Keratinocyte (primary cell): Measurements from ENCODE around the gene MDFI. TPM values are rescaled to one million over a fixed set of nuclear protein-coding genes. Genes with fewer than 3 reads are reported as not detected.

Experiments
- DNase-seq: peaks from one replicate; pipeline ENCODE4 v3.0.0-alpha.2; 2011; ENCODE audit warnings: low read depth, missing footprints, low spot score
- FAIRE-seq: peaks from 2 replicates; lab custom pipeline; 2011; peaks lifted over from hg19 to GRCh38; lab: Jason Lieb, UNC
- H2AFZ ChIP-seq: 2 replicates; pipeline ENCODE4 v1.6.0; 2012; ENCODE audit warnings: low read length, control low read depth, inconsistent platforms; ENCODE audit not compliant: control insufficient read depth
- H3K27ac ChIP-seq: 2 replicates; pipeline ENCODE4 v1.5.1; 2011; ENCODE audit warnings: low read length; ENCODE audit not compliant: control insufficient read depth, insufficient read depth
- H3K27me3 ChIP-seq: 3 replicates; pipeline ENCODE4 v1.6.0; 2011; ENCODE audit warnings: low read length; ENCODE audit not compliant: control insufficient read depth, insufficient read depth; ENCODE audit errors: extremely low read depth
- H3K36me3 ChIP-seq, 2 experiments: 2 replicates in 1 of 2; 3 replicates in 1 of 2; pipeline ENCODE4 v1.5.1; 2011; ENCODE audit warnings: low read length in 2 of 2, mild to moderate bottlenecking in 1 of 2; ENCODE audit not compliant: control insufficient read depth in 2 of 2, insufficient read depth in 2 of 2; ENCODE audit errors: extremely low read depth in 1 of 2
- H3K4me1 ChIP-seq: 3 replicates; pipeline ENCODE4 v1.5.1; 2011; ENCODE audit warnings: low read length; ENCODE audit not compliant: control insufficient read depth, insufficient read depth; ENCODE audit errors: extremely low read depth
- H3K4me2 ChIP-seq: 3 replicates; pipeline ENCODE4 v1.6.0; 2011; ENCODE audit warnings: low read depth, low read length; ENCODE audit not compliant: control insufficient read depth, insufficient read depth; ENCODE audit errors: extremely low read depth
- H3K4me3 ChIP-seq, 3 experiments: fragments of 200-600 bp in 1 of 3; sonication (generic) in 1 of 3; 2 replicates in 2 of 3; 3 replicates in 1 of 3; pipeline ENCODE4 v1.5.1; 2011 to 2016; ENCODE audit warnings: low read length in 3 of 3, mild to moderate bottlenecking in 3 of 3, control low read depth in 2 of 3, inconsistent platforms in 1 of 3, low read depth in 1 of 3, mixed read lengths in 1 of 3, mixed run types in 1 of 3, moderate library complexity in 1 of 3; ENCODE audit not compliant: control insufficient read depth in 2 of 3, insufficient read depth in 2 of 3; ENCODE audit errors: extremely low read depth in 1 of 3
- H3K79me2 ChIP-seq: 2 replicates; pipeline ENCODE4 v1.6.0; 2012; ENCODE audit warnings: low read length; ENCODE audit not compliant: control insufficient read depth, insufficient read depth
- H3K9ac ChIP-seq: 3 replicates; pipeline ENCODE4 v1.6.0; 2011; ENCODE audit warnings: low read length; ENCODE audit not compliant: control insufficient read depth, insufficient read depth; ENCODE audit errors: extremely low read depth
- H3K9me1 ChIP-seq: 3 replicates; pipeline ENCODE4 v1.6.0; 2011; ENCODE audit warnings: low read length; ENCODE audit not compliant: control insufficient read depth, insufficient read depth; ENCODE audit errors: extremely low read depth
- H3K9me3 ChIP-seq: 2 replicates; pipeline ENCODE4 v1.5.1; 2012; ENCODE audit warnings: low read depth, low read length; ENCODE audit not compliant: control insufficient read depth
- H4K20me1 ChIP-seq: 3 replicates; pipeline ENCODE4 v1.6.0; 2011; ENCODE audit warnings: low read length; ENCODE audit not compliant: control insufficient read depth, insufficient read depth; ENCODE audit errors: extremely low read depth
- EZH2 ChIP-seq: IDR thresholded peaks from one replicate; pipeline ENCODE4 v1.6.1; 2012; ENCODE audit warnings: inconsistent platforms, mild to moderate bottlenecking, low read length, moderate library complexity
- dilution Hi-C: fragments of 300-500 bp; cut with MboI; formaldehyde crosslinking; loops from one replicate; pipeline ENCODE4 v1.7.0; 2020; ENCODE audit warnings: low sequenced_read_pairs; ENCODE audit not compliant: extremely low pct_ligation_motif_present
- polyA plus RNA-seq, 5 experiments: library from polyadenylated mRNA; depleted of rRNA in 3 of 5; stranded (reverse) in 3 of 5; stranded (forward) in 1 of 5; unstranded in 1 of 5; fragments of >200 nt; gene quantifications; 1 replicate in 1 of 5; 2 replicates in 3 of 5; 3 replicates in 1 of 5; pipeline versions ENCODE4 v1.2.1 to v1.2.3, GENCODE V29; 2011 to 2012; ENCODE audit warnings: missing spikeins in 2 of 5, low read depth in 1 of 5, low replicate concordance in 1 of 5
- TF ChIP-seq, protein P1 (sequence below), 3 experiments: IDR thresholded peaks in 1 of 3; conservative IDR thresholded peaks in 1 of 3; optimal IDR thresholded peaks in 1 of 3; 2 replicates in 2 of 3; 3 replicates in 1 of 3; pipeline versions ENCODE3 to v1.5.1; 2011; ENCODE audit warnings: low read length in 3 of 3, mild to moderate bottlenecking in 3 of 3, moderate library complexity in 2 of 3, control low read depth in 1 of 3, inconsistent platforms in 1 of 3; ENCODE audit not compliant: insufficient read depth in 2 of 3; ENCODE audit errors: extremely low read depth in 1 of 3

Gene MDFI
- polyA plus RNA-seq, 1 donor (not counting 4 experiments of a cell fraction or from before 2014, with no cell fraction given) = 60.1 TPM

DNA sequence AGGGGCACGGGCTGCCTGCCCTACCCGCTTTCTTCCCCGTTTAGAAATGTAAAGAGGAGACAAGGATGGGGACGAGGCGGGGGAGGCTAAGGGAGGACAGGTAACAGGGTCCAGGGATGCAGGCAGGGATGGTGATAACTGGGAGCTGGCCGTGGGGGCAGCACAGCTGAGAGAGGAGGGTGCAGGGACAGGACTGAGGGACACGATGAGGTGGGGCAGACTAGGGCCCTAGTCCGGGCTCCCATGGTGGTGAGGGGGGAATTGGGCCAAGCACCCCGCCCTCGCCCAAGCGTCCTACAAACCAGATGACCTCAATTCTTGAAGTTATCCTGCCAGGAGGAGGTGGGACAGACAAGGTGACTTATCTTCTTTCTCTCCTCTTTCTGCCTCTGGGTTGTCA is 44.4 kb upstream of the MDFI start:
- H3K4me3 ChIP-seq = no peak overlapping the region
- TF ChIP-seq, protein P1, sequence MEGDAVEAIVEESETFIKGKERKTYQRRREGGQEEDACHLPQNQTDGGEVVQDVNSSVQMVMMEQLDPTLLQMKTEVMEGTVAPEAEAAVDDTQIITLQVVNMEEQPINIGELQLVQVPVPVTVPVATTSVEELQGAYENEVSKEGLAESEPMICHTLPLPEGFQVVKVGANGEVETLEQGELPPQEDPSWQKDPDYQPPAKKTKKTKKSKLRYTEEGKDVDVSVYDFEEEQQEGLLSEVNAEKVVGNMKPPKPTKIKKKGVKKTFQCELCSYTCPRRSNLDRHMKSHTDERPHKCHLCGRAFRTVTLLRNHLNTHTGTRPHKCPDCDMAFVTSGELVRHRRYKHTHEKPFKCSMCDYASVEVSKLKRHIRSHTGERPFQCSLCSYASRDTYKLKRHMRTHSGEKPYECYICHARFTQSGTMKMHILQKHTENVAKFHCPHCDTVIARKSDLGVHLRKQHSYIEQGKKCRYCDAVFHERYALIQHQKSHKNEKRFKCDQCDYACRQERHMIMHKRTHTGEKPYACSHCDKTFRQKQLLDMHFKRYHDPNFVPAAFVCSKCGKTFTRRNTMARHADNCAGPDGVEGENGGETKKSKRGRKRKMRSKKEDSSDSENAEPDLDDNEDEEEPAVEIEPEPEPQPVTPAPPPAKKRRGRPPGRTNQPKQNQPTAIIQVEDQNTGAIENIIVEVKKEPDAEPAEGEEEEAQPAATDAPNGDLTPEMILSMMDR (optimal IDR thresholded peaks at IDR 0.05 in 1 of 3, IDR thresholded peaks at IDR 0.05 in 1 of 3, conservative IDR thresholded peaks at IDR 0.05 in 1 of 3; ENCODE audit: extremely low read depth in 1 of 3, insufficient read depth in 2 of 3, low read length in 3 of 3) = no peak
- TF ChIP-seq EZH2 = no peak
- peaks cover 7 to 14% of the 10 kb centered on the region in 2 experiments for H3K36me3 ChIP-seq
- H4K20me1 ChIP-seq = peaks cover 5% of the 10 kb centered on the region
- H3K27ac ChIP-seq = no peak overlapping the region
- no peak for DNase-seq
- no peaks in the 10 kb centered on the region for H3K9me3 ChIP-seq
- FAIRE-seq = no peak
- no peaks in the 10 kb centered on the region for H3K4me1 ChIP-seq
- no peaks in the 10 kb centered on the region for H3K79me2 ChIP-seq
- no peak overlapping the region for H3K4me2 ChIP-seq
- no peak overlapping the region for H3K9ac ChIP-seq
- H3K27me3 ChIP-seq = no peaks in the 10 kb centered on the region
- H3K9me1 ChIP-seq = no peaks in the 10 kb centered on the region
- H2AFZ ChIP-seq = no peak overlapping the region
- dilution Hi-C loops = no loop called here

- no peak overlapping the region for H3K4me2 ChIP-seq
- no peaks in the 10 kb centered on the region for H3K27me3 ChIP-seq
- no peak overlapping the region for H3K4me3 ChIP-seq
- TF ChIP-seq EZH2 = no peak
- TF ChIP-seq, protein P1 (optimal IDR thresholded peaks at IDR 0.05 in 1 of 3, IDR thresholded peaks at IDR 0.05 in 1 of 3, conservative IDR thresholded peaks at IDR 0.05 in 1 of 3; ENCODE audit: extremely low read depth in 1 of 3, insufficient read depth in 2 of 3, low read length in 3 of 3) = no peak
- H3K27ac ChIP-seq = no peak overlapping the region
- no peaks in the 10 kb centered on the region for H3K9me3 ChIP-seq
- H3K9me1 ChIP-seq = no peaks in the 10 kb centered on the region
- no peak for FAIRE-seq
- H3K79me2 ChIP-seq = no peaks in the 10 kb centered on the region
- dilution Hi-C loops = no loop called here
- H3K4me1 ChIP-seq = no peaks in the 10 kb centered on the region
- no peak for DNase-seq
- H3K9ac ChIP-seq = no peak overlapping the region
- no peak overlapping the region for H2AFZ ChIP-seq
- H3K36me3 ChIP-seq = peaks cover 6 to 11% of the 10 kb centered on the region in 2 experiments
- peaks cover 5% of the 10 kb centered on the region for H4K20me1 ChIP-seq
Measured at GRCh38 chr6:41594326-41594725, 43.9 kb upstream of the MDFI start.
